ENCODE data around the gene TMEM232. TPM values are rescaled to one million over a fixed set of nuclear protein-coding genes. Genes with fewer than 3 reads are reported as not detected.

TMEM232 gene
- total and polyA plus RNA-seq, 12 donors, result 0.26 to 4.4 (median 3.2) TPM

DNA sequence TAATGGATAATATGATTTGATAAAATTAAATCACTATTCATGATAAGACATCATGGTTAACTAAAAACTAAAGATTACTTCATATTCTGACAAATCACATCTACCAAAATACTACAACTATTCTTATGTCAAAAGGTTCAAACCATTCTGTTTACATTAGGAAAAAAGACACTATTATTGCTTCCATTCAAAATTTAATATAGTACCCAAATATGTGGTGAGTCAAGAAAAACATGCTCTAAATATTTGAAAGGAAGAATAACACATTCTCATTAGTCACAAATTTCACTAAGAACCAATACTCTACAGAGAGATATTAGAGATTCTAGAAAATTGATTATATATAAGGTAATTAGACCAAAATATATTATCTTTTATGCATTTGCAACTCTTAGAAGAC, 234.0 kb downstream of the TMEM232 start:
- H3K4me1 ChIP-seq, result no peaks in the 10 kb centered on the region
- H3K36me3 ChIP-seq, result no peaks in the 10 kb centered on the region
- DNase-seq, result no peak
- H3K27me3 ChIP-seq, result no peaks in the 10 kb centered on the region
- ATAC-seq, result no peak
- TF ChIP-seq, protein P1, sequence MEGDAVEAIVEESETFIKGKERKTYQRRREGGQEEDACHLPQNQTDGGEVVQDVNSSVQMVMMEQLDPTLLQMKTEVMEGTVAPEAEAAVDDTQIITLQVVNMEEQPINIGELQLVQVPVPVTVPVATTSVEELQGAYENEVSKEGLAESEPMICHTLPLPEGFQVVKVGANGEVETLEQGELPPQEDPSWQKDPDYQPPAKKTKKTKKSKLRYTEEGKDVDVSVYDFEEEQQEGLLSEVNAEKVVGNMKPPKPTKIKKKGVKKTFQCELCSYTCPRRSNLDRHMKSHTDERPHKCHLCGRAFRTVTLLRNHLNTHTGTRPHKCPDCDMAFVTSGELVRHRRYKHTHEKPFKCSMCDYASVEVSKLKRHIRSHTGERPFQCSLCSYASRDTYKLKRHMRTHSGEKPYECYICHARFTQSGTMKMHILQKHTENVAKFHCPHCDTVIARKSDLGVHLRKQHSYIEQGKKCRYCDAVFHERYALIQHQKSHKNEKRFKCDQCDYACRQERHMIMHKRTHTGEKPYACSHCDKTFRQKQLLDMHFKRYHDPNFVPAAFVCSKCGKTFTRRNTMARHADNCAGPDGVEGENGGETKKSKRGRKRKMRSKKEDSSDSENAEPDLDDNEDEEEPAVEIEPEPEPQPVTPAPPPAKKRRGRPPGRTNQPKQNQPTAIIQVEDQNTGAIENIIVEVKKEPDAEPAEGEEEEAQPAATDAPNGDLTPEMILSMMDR (IDR thresholded peaks at IDR 0.05), result no peak
- H3K9me3 ChIP-seq, result no peaks in the 10 kb centered on the region
- H3K27ac ChIP-seq, result no peak overlapping the region
- H3K4me3 ChIP-seq, result no peak overlapping the region
- intact Hi-C loops (cut with DNase I), result no loop called here

DNA sequence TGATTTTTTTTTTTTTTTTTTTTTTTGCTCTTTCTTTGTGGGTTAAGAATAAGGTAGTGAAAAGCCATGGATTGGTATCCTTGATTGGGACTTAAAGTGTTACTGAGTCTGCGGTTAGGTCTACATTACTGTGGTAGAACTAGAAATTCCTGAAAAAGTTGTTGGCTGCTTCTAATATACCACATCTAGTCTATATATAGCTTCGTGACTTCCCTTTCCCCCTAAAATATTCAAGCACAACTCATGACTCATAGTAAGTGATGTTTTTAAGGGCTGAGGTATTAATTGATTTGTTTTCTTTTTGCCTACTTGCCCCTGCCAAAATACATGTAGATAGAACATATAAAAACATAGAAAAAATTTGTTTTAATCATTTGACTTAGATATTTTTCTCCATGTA, 247.6 kb downstream of the TMEM232 start:
- Histone ChIP-seq H3K4me3 (no peak overlapping the region), H3K9me3 (peaks cover 0 to 17% (median 5%) of the 10 kb centered on the region in 11 donors), H3K27ac (no peak overlapping the region), H3K36me3 (no peaks in the 10 kb centered on the region), H3K27me3 (no peaks in the 10 kb centered on the region), H3K4me1 (no peaks in the 10 kb centered on the region)
- intact Hi-C loops (cut with DNase I), result no loop called here
- no peak for DNase-seq
- TF ChIP-seq, protein P1 (IDR thresholded peaks at IDR 0.05), result no peak
- WGBS, 2 donors, result 61 to 72% methylated on average over 2 of the region's 2 CpGs
- ATAC-seq, result no peak

DNA sequence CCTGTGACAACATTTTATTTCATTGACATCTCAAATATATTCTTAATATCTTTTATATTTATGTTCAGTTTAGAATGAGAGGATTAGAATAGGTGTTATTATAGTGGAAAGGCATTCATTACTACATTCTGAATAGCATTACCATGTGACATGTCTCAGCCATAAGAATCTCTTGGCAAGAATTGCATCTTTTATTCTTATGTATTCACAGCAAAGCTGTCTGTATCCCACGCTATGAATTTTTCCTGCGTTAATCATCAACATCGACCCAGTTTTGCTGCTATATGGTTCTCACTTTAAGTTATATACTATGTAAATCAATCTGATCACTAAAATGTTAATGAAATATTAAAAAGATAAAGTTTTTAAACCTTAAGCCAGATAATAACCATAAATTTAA, 248.6 kb downstream of the TMEM232 start:
- Histone ChIP-seq H3K27ac (no peak overlapping the region), H3K27me3 (no peaks in the 10 kb centered on the region), H3K4me1 (no peaks in the 10 kb centered on the region), H3K36me3 (no peaks in the 10 kb centered on the region), H3K4me3 (no peak overlapping the region), H3K9me3 (peaks cover 0 to 18% (median 4%) of the 10 kb centered on the region in 11 donors)
- no peak for DNase-seq
- TF ChIP-seq, protein P1 (IDR thresholded peaks at IDR 0.05), result no peak
- intact Hi-C loops (cut with DNase I), result no loop called here
- no peak for ATAC-seq
- WGBS, 2 donors, result 81 to 85% methylated on average over 3 of the region's 3 CpGs

DNA sequence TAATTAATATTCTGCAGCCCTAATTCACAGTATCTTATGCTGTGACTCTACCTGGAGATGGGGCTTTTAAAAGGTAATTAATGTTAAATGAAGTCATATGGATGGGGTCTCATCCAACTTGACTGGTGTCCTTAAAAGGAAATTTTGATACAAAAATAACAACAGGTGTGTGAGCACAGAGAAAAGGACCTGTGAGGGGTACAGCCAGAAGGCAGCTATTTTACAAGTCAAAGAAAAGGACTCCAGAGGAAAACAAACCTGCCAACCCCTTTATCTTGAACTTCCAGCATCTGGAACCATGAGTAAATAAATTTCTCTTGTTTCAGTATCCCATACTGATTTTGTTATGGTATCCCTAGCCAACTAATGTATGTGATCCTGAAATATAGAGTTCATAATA, 250.3 kb downstream of the TMEM232 start:
- ATAC-seq (no peak), DNase-seq (no peak)
- Histone ChIP-seq H3K36me3 (no peaks in the 10 kb centered on the region), H3K27ac (no peak overlapping the region), H3K9me3 (peaks cover 0 to 27% (median 12%) of the 10 kb centered on the region in 11 donors), H3K27me3 (no peaks in the 10 kb centered on the region), H3K4me3 (no peak overlapping the region), H3K4me1 (no peaks in the 10 kb centered on the region)
- TF ChIP-seq, protein P1 (IDR thresholded peaks at IDR 0.05), result no peak
- intact Hi-C loops (cut with DNase I), result no loop called here

DNA sequence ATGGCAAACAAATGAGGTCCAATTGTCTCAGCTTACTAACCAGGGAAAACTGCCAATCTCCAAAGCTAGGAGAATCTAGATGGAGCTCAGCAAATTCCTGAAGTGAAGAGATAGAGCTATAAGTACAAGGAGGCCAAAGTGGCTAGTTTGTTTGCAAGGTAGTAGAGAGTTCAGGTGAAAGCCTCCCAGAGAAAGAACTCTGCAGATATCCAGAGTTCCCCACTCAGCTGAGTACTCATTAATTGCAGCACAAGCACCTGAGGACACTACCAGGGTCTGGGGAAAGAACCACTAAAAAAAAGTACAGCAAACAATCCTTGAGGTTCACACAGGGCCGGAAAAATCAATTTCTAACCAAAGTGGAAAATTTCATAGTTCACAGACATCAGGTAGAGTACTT, 250.9 kb downstream of the TMEM232 start:
- TF ChIP-seq, protein P1 (IDR thresholded peaks at IDR 0.05), result no peak
- no peaks in the 10 kb centered on the region for H3K36me3 ChIP-seq
- no peak overlapping the region for H3K27ac ChIP-seq
- no peaks in the 10 kb centered on the region for H3K4me1 ChIP-seq
- DNase-seq, result no peak
- intact Hi-C loops (cut with DNase I), result no loop called here
- WGBS, 2 donors, result 84 to 93% methylated on average over 1 of the region's 1 CpG
- H3K9me3 ChIP-seq, result peaks cover 0 to 34% (median 18%) of the 10 kb centered on the region in 11 donors
- H3K4me3 ChIP-seq, result no peak overlapping the region
- H3K27me3 ChIP-seq, result no peaks in the 10 kb centered on the region
- ATAC-seq, result no peak
